ENCODE measurements around the gene SF3B6.

DNA sequence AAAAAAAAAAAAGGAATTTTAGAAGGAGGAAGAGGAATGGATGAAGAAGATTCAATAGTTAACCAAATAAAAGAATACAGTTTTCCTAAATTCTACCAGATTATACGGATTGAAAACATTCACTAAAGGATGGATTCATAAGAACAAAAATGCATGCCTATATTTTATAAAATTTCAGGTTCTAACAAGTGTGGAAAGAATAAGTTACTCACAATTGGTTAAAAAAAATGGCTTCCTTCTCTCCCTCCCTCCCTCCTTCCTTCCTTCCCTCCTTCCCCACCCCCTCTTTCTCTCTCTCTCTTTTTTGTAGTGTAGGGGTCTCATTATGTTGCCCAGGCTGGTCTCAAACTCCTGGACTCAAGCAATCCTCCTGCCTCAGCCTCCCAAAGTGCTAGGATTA lies 10.1 kb upstream of the SF3B6 start:
- TF ChIP-seq, protein P1, sequence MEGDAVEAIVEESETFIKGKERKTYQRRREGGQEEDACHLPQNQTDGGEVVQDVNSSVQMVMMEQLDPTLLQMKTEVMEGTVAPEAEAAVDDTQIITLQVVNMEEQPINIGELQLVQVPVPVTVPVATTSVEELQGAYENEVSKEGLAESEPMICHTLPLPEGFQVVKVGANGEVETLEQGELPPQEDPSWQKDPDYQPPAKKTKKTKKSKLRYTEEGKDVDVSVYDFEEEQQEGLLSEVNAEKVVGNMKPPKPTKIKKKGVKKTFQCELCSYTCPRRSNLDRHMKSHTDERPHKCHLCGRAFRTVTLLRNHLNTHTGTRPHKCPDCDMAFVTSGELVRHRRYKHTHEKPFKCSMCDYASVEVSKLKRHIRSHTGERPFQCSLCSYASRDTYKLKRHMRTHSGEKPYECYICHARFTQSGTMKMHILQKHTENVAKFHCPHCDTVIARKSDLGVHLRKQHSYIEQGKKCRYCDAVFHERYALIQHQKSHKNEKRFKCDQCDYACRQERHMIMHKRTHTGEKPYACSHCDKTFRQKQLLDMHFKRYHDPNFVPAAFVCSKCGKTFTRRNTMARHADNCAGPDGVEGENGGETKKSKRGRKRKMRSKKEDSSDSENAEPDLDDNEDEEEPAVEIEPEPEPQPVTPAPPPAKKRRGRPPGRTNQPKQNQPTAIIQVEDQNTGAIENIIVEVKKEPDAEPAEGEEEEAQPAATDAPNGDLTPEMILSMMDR (conservative IDR thresholded peaks at IDR 0.05 in 1 of 2, IDR thresholded peaks at IDR 0.05 in 1 of 2; ENCODE audit: low read depth in 1 of 2, low read length in 2 of 2): no peak
- TF ChIP-seq EZH2 (IDR thresholded peaks at IDR 0.05; ENCODE audit: low read length, missing control alignments): no peak

Data from fibroblast of lung (primary cell).